HG03378 (cell line): ENCODE measurements around the gene RIMS4.

Experiments used
- ATAC-seq: cut with Tn5 transposase; IDR thresholded peaks from one replicate; pipeline ENCODE4 v1.9.1; 2021; ENCODE audit warnings: mild to moderate bottlenecking, moderate library complexity; ENCODE audit not compliant: unreplicated experiment

The RIMS4 gene

GRCh38 chr20:44703183-44703925, 107.0 kb downstream of the RIMS4 start:
- no peak for ATAC-seq

GRCh38 chr20:44702776-44703175, 107.6 kb downstream of the RIMS4 start:
- peak; percentile 58 for ATAC-seq

- no peak for ATAC-seq
These were observed 108.5 kb downstream of the RIMS4 start for GRCh38 chr20:44701858-44702256.
